Endodermal cell (in vitro differentiated cells): Measurements from ENCODE around the gene IRF2BP1. TPM values are rescaled to one million over a fixed set of nuclear protein-coding genes. Genes with fewer than 3 reads are reported as not detected.

Experiments
- DNase-seq: peaks from one replicate; pipeline ENCODE4 v3.0.0-alpha.2; 2017
- H3K27ac ChIP-seq: 2 replicates; pipeline ENCODE4 v1.5.1; 2013; ENCODE audit warnings: mild to moderate bottlenecking, low read depth, low read length, moderate library complexity
- H3K27me3 ChIP-seq: 2 replicates; pipeline ENCODE4 v1.6.1; 2013; ENCODE audit warnings: mild to moderate bottlenecking, low read length, moderate library complexity; ENCODE audit not compliant: insufficient read depth, control insufficient read depth, poor library complexity, severe bottlenecking
- H3K36me3 ChIP-seq: 2 replicates; pipeline ENCODE4 v1.7.0; 2013; ENCODE audit warnings: mild to moderate bottlenecking, low read length, moderate library complexity; ENCODE audit not compliant: control insufficient read depth, insufficient read depth
- H3K4me1 ChIP-seq: one replicate; pipeline ENCODE4 v1.7.0; 2013; ENCODE audit warnings: low read length; ENCODE audit not compliant: control insufficient read depth, insufficient read depth
- H3K4me3 ChIP-seq: 2 replicates; pipeline ENCODE4 v1.5.1; 2013; ENCODE audit warnings: mild to moderate bottlenecking, low read length, moderate library complexity
- H3K9ac ChIP-seq: 2 replicates; pipeline ENCODE4 v1.6.1; 2013; ENCODE audit warnings: mild to moderate bottlenecking, low read length, moderate library complexity; ENCODE audit not compliant: poor library complexity, severe bottlenecking; ENCODE audit errors: extremely low read depth
- H3K9me3 ChIP-seq: 2 replicates; pipeline ENCODE4 v1.6.1; 2013; ENCODE audit warnings: mild to moderate bottlenecking, low read length, moderate library complexity; ENCODE audit not compliant: control insufficient read depth
- H3K27ac Mint-ChIP-seq: 2 replicates; pipeline ENCODE4 v1.8.0; 2020; ENCODE audit warnings: mixed read lengths
- H3K27me3 Mint-ChIP-seq: 2 replicates; pipeline ENCODE4 v1.8.0; 2021; ENCODE audit warnings: mild to moderate bottlenecking, mixed read lengths; ENCODE audit not compliant: insufficient read depth
- H3K36me3 Mint-ChIP-seq: 2 replicates; pipeline ENCODE4 v1.8.0; 2020; ENCODE audit warnings: low read depth, mixed read lengths
- H3K4me1 Mint-ChIP-seq: 2 replicates; pipeline ENCODE4 v1.8.0; 2020; ENCODE audit warnings: mixed read lengths
- H3K4me3 Mint-ChIP-seq: 2 replicates; pipeline ENCODE4 v1.8.0; 2020; ENCODE audit warnings: mild to moderate bottlenecking, moderate library complexity, mixed read lengths
- H3K9me3 Mint-ChIP-seq: 2 replicates; pipeline ENCODE4 v1.8.0; 2020; ENCODE audit warnings: mild to moderate bottlenecking, mixed read lengths
- WGBS, 2 experiments: methylation state at CpG; one replicate each; pipeline versions ENCODE4 v1.1.5 to v1.1.7; 2013; ENCODE audit warnings: missing lambda C conversion rate in 2 of 2, mixed read lengths in 1 of 2; ENCODE audit not compliant: insufficient coverage in 1 of 2, insufficient read length in 1 of 2; 5-methylcytosine and 5-hydroxymethylcytosine counted together
- total RNA-seq, 2 donors: library from RNA; stranded (reverse); fragmentation: NEBNext Ultra II Directional in 1 of 2; extraction: Animal tissue kit (Norgen Biotek cat#: 25700) in 1 of 2; gene quantifications; 2 replicates in 1 of 2; 3 replicates in 1 of 2; pipeline ENCODE4 v1.2.1, GENCODE V29; 2021
- TF ChIP-seq, protein P1 (sequence below): fragments of 200-600 bp; sonication (generic); conservative IDR thresholded peaks from 2 replicates; pipeline ENCODE4 v1.5.0; 2021; ENCODE audit warnings: antibody characterized with exemption, mild to moderate bottlenecking

IRF2BP1 gene
- total RNA-seq, 2 donors from 2014 or later: 23.8 to 30.3 TPM

DNA sequence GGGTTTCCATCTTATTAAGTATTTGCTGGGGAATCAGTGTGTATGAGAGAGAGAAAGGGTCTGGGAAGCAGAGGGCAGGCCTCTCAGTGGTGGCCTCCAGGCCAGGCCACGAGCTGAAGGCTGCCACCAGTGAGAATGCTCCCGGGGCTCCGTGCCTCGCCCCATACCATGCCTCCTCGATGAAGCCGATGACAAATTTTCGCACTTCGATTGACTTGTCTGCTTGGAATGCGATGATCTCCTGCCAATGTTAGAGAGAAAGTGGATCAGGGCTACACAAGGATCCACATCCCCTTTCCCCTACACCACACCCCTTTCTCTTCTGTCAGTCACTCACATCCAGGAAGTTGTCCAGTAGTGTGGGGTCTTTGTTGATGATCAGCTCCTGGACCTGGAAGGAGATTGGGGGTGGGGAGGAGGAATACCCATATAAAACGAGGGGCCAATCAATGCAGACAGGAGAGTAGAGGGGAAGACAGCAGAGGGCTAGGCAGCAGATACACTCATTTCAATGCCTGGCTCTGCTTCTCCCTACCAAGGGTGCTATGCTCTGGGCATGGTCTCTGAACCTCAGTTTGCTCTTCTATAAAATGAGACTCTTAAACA, 33.7 kb downstream of the IRF2BP1 start:
- Mint-ChIP-seq H3K27ac (no peak overlapping the region), H3K27me3 (no peaks in the 10 kb centered on the region), H3K4me1 (no peaks in the 10 kb centered on the region), H3K4me3 (no peak overlapping the region), H3K9me3 (no peaks in the 10 kb centered on the region), H3K36me3 (peaks cover 68% of the 10 kb centered on the region)
- no peak overlapping the region for H3K27ac ChIP-seq
- no peaks in the 10 kb centered on the region for H3K27me3 ChIP-seq
- no peak overlapping the region for H3K4me3 ChIP-seq
- WGBS, 2 experiments: 91 to 98% methylated on average over 5 to 10 of the region's 10 CpGs
- TF ChIP-seq, protein P1, sequence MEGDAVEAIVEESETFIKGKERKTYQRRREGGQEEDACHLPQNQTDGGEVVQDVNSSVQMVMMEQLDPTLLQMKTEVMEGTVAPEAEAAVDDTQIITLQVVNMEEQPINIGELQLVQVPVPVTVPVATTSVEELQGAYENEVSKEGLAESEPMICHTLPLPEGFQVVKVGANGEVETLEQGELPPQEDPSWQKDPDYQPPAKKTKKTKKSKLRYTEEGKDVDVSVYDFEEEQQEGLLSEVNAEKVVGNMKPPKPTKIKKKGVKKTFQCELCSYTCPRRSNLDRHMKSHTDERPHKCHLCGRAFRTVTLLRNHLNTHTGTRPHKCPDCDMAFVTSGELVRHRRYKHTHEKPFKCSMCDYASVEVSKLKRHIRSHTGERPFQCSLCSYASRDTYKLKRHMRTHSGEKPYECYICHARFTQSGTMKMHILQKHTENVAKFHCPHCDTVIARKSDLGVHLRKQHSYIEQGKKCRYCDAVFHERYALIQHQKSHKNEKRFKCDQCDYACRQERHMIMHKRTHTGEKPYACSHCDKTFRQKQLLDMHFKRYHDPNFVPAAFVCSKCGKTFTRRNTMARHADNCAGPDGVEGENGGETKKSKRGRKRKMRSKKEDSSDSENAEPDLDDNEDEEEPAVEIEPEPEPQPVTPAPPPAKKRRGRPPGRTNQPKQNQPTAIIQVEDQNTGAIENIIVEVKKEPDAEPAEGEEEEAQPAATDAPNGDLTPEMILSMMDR: no peak
- H3K4me1 ChIP-seq: no peaks in the 10 kb centered on the region
- DNase-seq: no peak
- H3K9ac ChIP-seq: no peak overlapping the region
- H3K9me3 ChIP-seq: no peaks in the 10 kb centered on the region
- H3K36me3 ChIP-seq: peaks cover 70% of the 10 kb centered on the region

DNA sequence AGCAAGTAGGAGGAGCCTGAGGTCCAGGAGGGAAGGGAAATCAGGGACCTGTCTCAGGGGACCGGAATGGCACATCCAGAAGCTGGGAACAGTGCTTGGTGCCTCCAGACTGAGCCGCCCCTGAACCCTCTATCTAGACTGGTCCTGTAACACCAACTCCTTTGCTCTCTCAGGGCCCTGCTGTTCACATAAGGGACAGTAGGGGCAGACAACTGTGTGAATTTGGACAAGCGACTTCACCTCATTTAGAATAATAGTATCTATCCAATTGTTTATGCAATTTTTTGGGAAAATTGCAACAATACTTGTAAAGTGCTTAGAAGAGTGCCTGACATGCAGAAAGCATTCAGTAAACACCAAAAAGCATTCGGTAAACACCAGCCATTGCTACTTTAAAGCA, 37.0 kb downstream of the IRF2BP1 start:
- Histone ChIP-seq H3K36me3 (peaks cover 84% of the 10 kb centered on the region), H3K27me3 (no peaks in the 10 kb centered on the region), H3K9me3 (no peaks in the 10 kb centered on the region), H3K4me1 (no peaks in the 10 kb centered on the region), H3K9ac (no peak overlapping the region), H3K27ac (no peak overlapping the region), H3K4me3 (no peak overlapping the region)
- 88 to 90% methylated on average over 3 to 4 of the region's 4 CpGs for WGBS, 2 experiments
- DNase-seq: no peak
- TF ChIP-seq, protein P1: peak; percentile 70
- Mint-ChIP-seq H3K9me3 (no peaks in the 10 kb centered on the region), H3K4me3 (no peak overlapping the region), H3K27me3 (no peaks in the 10 kb centered on the region), H3K4me1 (no peaks in the 10 kb centered on the region), H3K27ac (no peak overlapping the region), H3K36me3 (peaks cover 77% of the 10 kb centered on the region)

DNA sequence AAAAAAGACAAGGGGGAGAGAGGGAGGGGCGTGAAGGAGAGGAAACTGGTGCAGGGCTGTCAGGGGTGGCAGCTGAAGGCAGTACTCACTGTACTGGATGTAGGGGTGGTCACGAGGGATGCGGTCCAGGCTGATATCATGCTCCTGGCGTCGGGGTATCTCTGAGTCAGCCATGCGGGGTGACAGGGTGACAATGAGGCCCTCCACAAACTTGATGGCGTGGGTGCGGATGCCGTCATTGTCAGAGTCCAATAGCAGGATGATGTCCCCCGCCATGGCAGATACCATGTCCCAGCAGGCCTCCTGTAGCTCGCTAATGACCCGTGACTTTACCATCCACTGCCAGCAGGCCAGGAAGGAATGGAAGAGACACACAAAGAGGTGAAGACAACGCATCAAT, 38.3 kb downstream of the IRF2BP1 start:
- Mint-ChIP-seq H3K27me3 (no peaks in the 10 kb centered on the region), H3K36me3 (peaks cover 80% of the 10 kb centered on the region), H3K4me1 (no peaks in the 10 kb centered on the region), H3K27ac (no peak overlapping the region), H3K4me3 (no peak overlapping the region), H3K9me3 (no peaks in the 10 kb centered on the region)
- Histone ChIP-seq H3K27me3 (no peaks in the 10 kb centered on the region), H3K4me3 (no peak overlapping the region), H3K9me3 (no peaks in the 10 kb centered on the region), H3K27ac (no peak overlapping the region), H3K36me3 (peaks cover 92% of the 10 kb centered on the region), H3K4me1 (no peaks in the 10 kb centered on the region), H3K9ac (no peak overlapping the region)
- 80 to 91% methylated on average over 11 to 13 of the region's 13 CpGs for WGBS, 2 experiments
- peak; percentile 57 for DNase-seq
- TF ChIP-seq, protein P1: no peak
